HEK293 (cell line): Measurements from ENCODE around the gene DEFB132.

Experiments used
- ATF2 ChIP-seq: fragments of 450-650 bp; formaldehyde crosslinking; IDR thresholded peaks from 2 replicates; pipeline ENCODE4 v1.5.1; 2016; ENCODE audit warnings: missing biosample characterization, missing genetic modification characterization, low read depth
- ELK4 ChIP-seq: IDR thresholded peaks from 2 replicates; pipeline ENCODE4 v1.6.1; 2011; ENCODE audit warnings: mild to moderate bottlenecking, low read depth, low read length, borderline replicate concordance
- GLI4 ChIP-seq: fragments of 450-650 bp; formaldehyde crosslinking; IDR thresholded peaks from 2 replicates; pipeline ENCODE4 v1.5.1; 2016; ENCODE audit warnings: missing biosample characterization, missing genetic modification characterization
- GLIS1 ChIP-seq: fragments of 450-650 bp; formaldehyde crosslinking; IDR thresholded peaks from 2 replicates; pipeline ENCODE4 v1.5.1; 2016; ENCODE audit warnings: missing biosample characterization, missing genetic modification characterization
- KLF9 ChIP-seq: fragments of 450-650 bp; formaldehyde crosslinking; IDR thresholded peaks from 2 replicates; pipeline ENCODE4 v1.5.1; 2016; ENCODE audit warnings: missing biosample characterization, missing genetic modification characterization, low read depth
- PATZ1 ChIP-seq: fragments of 450-650 bp; formaldehyde crosslinking; IDR thresholded peaks from 2 replicates; pipeline ENCODE4 v1.5.1; 2016; ENCODE audit warnings: missing biosample characterization, missing genetic modification characterization
- PBX3 ChIP-seq: sonication (generic); formaldehyde crosslinking; IDR thresholded peaks from 2 replicates; pipeline ENCODE4 v1.8.1; 2022; ENCODE audit warnings: mild to moderate bottlenecking, moderate library complexity, missing genetic modification reagents
- REST ChIP-seq: fragments of 450-650 bp; formaldehyde crosslinking; IDR thresholded peaks from 2 replicates; pipeline ENCODE4 v1.5.1; 2016; ENCODE audit warnings: missing biosample characterization, missing genetic modification characterization
- SALL2 ChIP-seq: fragments of 450-650 bp; formaldehyde crosslinking; IDR thresholded peaks from 2 replicates; pipeline ENCODE4 v1.5.0; 2017; ENCODE audit warnings: missing biosample characterization, mild to moderate bottlenecking, missing genetic modification characterization, borderline replicate concordance
- SCRT2 ChIP-seq: fragments of 450-650 bp; formaldehyde crosslinking; IDR thresholded peaks from 2 replicates; pipeline ENCODE4 v1.5.1; 2016; ENCODE audit warnings: missing biosample characterization, missing genetic modification characterization
- YY1 ChIP-seq: fragments of 450-650 bp; formaldehyde crosslinking; IDR thresholded peaks from 2 replicates; pipeline ENCODE4 v1.5.1; 2018; ENCODE audit warnings: missing biosample characterization, missing genetic modification characterization
- YY2 ChIP-seq: fragments of 450-650 bp; formaldehyde crosslinking; IDR thresholded peaks from 2 replicates; pipeline ENCODE4 v1.5.1; 2016; ENCODE audit warnings: missing biosample characterization, missing genetic modification characterization
- ZBTB20 ChIP-seq: fragments of 450-650 bp; formaldehyde crosslinking; IDR thresholded peaks from 2 replicates; pipeline ENCODE4 v1.5.1; 2016; ENCODE audit warnings: missing biosample characterization, missing genetic modification characterization
- ZBTB8A ChIP-seq: fragments of 450-650 bp; formaldehyde crosslinking; IDR thresholded peaks from 2 replicates; pipeline ENCODE4 v1.5.1; 2016; ENCODE audit warnings: missing biosample characterization, missing genetic modification characterization
- ZEB2 ChIP-seq: fragments of 450-650 bp; formaldehyde crosslinking; IDR thresholded peaks from 2 replicates; pipeline ENCODE4 v1.5.1; 2016; ENCODE audit warnings: missing biosample characterization, missing genetic modification characterization
- ZNF121 ChIP-seq: fragments of 450-650 bp; formaldehyde crosslinking; IDR thresholded peaks from 2 replicates; pipeline ENCODE4 v1.5.1; 2016; ENCODE audit warnings: missing biosample characterization, missing genetic modification characterization
- ZNF24 ChIP-seq: fragments of 450-650 bp; formaldehyde crosslinking; IDR thresholded peaks from 2 replicates; pipeline ENCODE4 v1.5.1; 2016; ENCODE audit warnings: missing biosample characterization, missing genetic modification characterization
- ZNF26 ChIP-seq: fragments of 450-650 bp; formaldehyde crosslinking; IDR thresholded peaks from 2 replicates; pipeline ENCODE4 v1.5.1; 2016; ENCODE audit warnings: missing biosample characterization, missing genetic modification characterization
- ZNF266 ChIP-seq: fragments of 450-650 bp; formaldehyde crosslinking; IDR thresholded peaks from 2 replicates; pipeline ENCODE4 v1.5.1; 2016; ENCODE audit warnings: missing biosample characterization, missing genetic modification characterization, low read depth
- ZNF394 ChIP-seq: fragments of 450-650 bp; formaldehyde crosslinking; IDR thresholded peaks from 2 replicates; pipeline ENCODE4 v1.5.1; 2016; ENCODE audit warnings: missing biosample characterization, missing genetic modification characterization, mild to moderate bottlenecking, moderate library complexity, borderline replicate concordance
- ZNF404 ChIP-seq: fragments of 450-650 bp; formaldehyde crosslinking; IDR thresholded peaks from 2 replicates; pipeline ENCODE4 v1.5.1; 2017; ENCODE audit warnings: missing biosample characterization, missing genetic modification characterization
- ZNF600 ChIP-seq: fragments of 450-650 bp; formaldehyde crosslinking; IDR thresholded peaks from 2 replicates; pipeline ENCODE4 v1.5.1; 2016; ENCODE audit warnings: missing biosample characterization, missing genetic modification characterization
- ZNF624 ChIP-seq: fragments of 450-650 bp; formaldehyde crosslinking; IDR thresholded peaks from 2 replicates; pipeline ENCODE4 v1.5.1; 2017; ENCODE audit warnings: missing biosample characterization, missing genetic modification characterization
- ZNF629 ChIP-seq: fragments of 450-650 bp; formaldehyde crosslinking; IDR thresholded peaks from 2 replicates; pipeline ENCODE4 v1.5.1; 2017; ENCODE audit warnings: missing biosample characterization, missing genetic modification characterization
- ZNF658 ChIP-seq: fragments of 450-650 bp; formaldehyde crosslinking; IDR thresholded peaks from 2 replicates; pipeline ENCODE4; 2016; ENCODE audit warnings: missing biosample characterization, missing genetic modification characterization
- ZNF670 ChIP-seq: fragments of 450-650 bp; formaldehyde crosslinking; IDR thresholded peaks from 2 replicates; pipeline ENCODE4 v1.5.1; 2016; ENCODE audit warnings: missing biosample characterization, missing genetic modification characterization, low read depth
- ZNF747 ChIP-seq: fragments of 450-650 bp; formaldehyde crosslinking; IDR thresholded peaks from 2 replicates; pipeline ENCODE4 v1.5.1; 2016; ENCODE audit warnings: missing biosample characterization, missing genetic modification characterization
- ZNF785 ChIP-seq: fragments of 450-650 bp; formaldehyde crosslinking; IDR thresholded peaks from 2 replicates; pipeline ENCODE4 v1.5.1; 2016; ENCODE audit warnings: missing biosample characterization, missing genetic modification characterization
- ZXDB ChIP-seq: fragments of 450-650 bp; formaldehyde crosslinking; IDR thresholded peaks from 2 replicates; pipeline ENCODE4 v1.5.1; 2016; ENCODE audit warnings: missing biosample characterization, missing genetic modification characterization

Gene DEFB132

DNA sequence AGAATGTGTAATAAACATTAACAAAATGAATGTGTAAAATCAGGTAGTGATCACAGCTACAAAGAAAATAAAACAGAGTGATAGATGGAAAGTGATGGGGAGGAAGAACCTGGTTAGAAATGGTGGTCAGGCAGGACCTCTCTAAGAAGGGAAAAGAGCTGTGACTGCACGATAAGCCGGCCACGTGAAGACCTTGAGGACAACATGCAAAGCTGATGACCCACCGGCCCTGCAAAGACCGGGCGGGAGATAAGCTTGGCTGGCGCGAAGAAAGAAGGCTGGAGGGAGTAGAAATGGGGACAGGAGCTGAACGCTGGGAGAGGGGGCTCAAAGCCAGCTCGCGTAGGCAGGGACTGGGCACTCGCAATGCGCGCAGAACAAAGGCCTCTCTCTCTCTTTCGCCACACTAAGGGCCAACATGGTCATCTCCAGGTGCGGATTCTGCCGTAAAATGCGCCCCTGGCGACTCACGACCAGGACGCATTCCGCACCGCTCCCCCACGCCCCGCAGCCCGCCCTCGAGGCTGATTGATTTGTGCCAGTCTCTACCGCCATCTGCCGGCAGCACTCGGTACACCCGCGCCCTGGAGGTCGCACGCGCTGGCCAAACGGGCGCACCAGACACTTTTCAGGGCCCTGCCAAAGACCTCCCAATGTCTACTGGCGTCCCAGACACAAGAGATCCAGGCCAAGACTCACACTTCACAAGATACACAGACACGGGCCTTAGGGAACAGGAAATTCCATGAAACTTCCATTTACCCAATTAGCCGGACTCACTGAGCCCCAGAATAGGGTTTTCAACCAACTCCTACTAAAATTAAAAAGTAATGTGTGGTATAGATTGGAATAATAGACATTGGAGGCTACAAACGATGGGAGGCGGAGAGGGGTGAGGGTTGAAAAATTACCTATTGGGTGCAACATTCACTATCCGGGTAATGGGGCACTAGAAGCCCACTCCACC lies 9.4 kb downstream of the DEFB132 start (continued):
- TF ChIP-seq PATZ1 (tag by site-specific recombination) (peak; percentile 72; the same call in 1 of the 2 replicates), ELK4 (no peak), ZNF121 (tag by site-specific recombination) (no peak), ATF2 (tag by site-specific recombination) (no peak), ZNF24 (tag by site-specific recombination) (0 out of 2 replicates have a peak, but pooled peaks have one; percentile 52), ZNF394 (tag by site-specific recombination) (no peak), ZNF624 (tag by site-specific recombination) (no peak), YY1 (tag by site-specific recombination) (peak; percentile 60; the same call in 1 of the 2 replicates), ZXDB (tag by site-specific recombination) (peak; percentile 85), ZBTB8A (tag by site-specific recombination) (0 out of 2 replicates have a peak, but pooled peaks have one; percentile 68), SCRT2 (tag by site-specific recombination) (peak; percentile 29; the same call in 1 of the 2 replicates), ZNF670 (tag by site-specific recombination) (no peak), ZNF404 (no peak), ZNF629 (tag by site-specific recombination) (0 out of 2 replicates have a peak, but pooled peaks have one; percentile 18), GLIS1 (tag by site-specific recombination) (peak; percentile 75), ZNF785 (tag by site-specific recombination) (no peak), ZEB2 (peak; percentile 74), YY2 (tag by site-specific recombination) (no peak), PBX3 (0 out of 2 replicates have a peak, but pooled peaks have one; percentile 60), ZNF266 (tag by site-specific recombination) (no peak), ZNF600 (tag by site-specific recombination) (peak; percentile 94), ZBTB20 (tag by site-specific recombination) (no peak), REST (no peak), ZNF658 (no peak), ZNF747 (no peak), ZNF26 (tag by site-specific recombination) (no peak), KLF9 (tag by site-specific recombination) (peak; percentile 62; the same call in 1 of the 2 replicates), SALL2 (tag by site-specific recombination) (no peak), GLI4 (tag by site-specific recombination) (no peak)
